Activated CD4-positive, alpha-beta T cell treated with anti-CD3 and anti-CD28 coated beads, Interleukin-2, amount 50 U/mL, for 24 hours (primary cell): ENCODE data around the gene PPP1R14B.

Experiments
- DNase-seq, 2 donors: peaks; one replicate each; pipeline ENCODE4 v3.0.0-alpha.2; 2020; ENCODE audit warnings: low read depth in 1 of 2, low spot score in 1 of 2

The PPP1R14B gene

GRCh38 chr11:64281957-64282770 is 35.4 kb upstream of the PPP1R14B start:
- DNase-seq: no peak

GRCh38 chr11:64278576-64279190 is 31.9 kb upstream of the PPP1R14B start:
- no peak for DNase-seq

- DNase-seq: no peak
These were observed 30.1 kb upstream of the PPP1R14B start for GRCh38 chr11:64276653-64277431.

- DNase-seq: no peak
These were observed 29.1 kb upstream of the PPP1R14B start for GRCh38 chr11:64275841-64276240.

- DNase-seq: no peak
These were observed 28.5 kb upstream of the PPP1R14B start for GRCh38 chr11:64275031-64275800.

GRCh38 chr11:64269540-64270220 is 22.9 kb upstream of the PPP1R14B start:
- DNase-seq: peak; percentile 97 to 99

- DNase-seq: peak in 1 of 2 donors; percentile 35
These were observed 22.3 kb upstream of the PPP1R14B start for GRCh38 chr11:64268893-64269539.

- DNase-seq: no peak
These were observed 21.5 kb upstream of the PPP1R14B start for GRCh38 chr11:64268025-64268892.

- DNase-seq: no peak
These were observed 20.6 kb upstream of the PPP1R14B start for GRCh38 chr11:64267207-64267945.

- DNase-seq: no peak
These were observed 19.6 kb upstream of the PPP1R14B start for GRCh38 chr11:64266339-64266738.

GRCh38 chr11:64265176-64266160 is 18.7 kb upstream of the PPP1R14B start:
- no peak for DNase-seq

- DNase-seq: no peak
These were observed 17.7 kb upstream of the PPP1R14B start for GRCh38 chr11:64264371-64264852.

GRCh38 chr11:64263947-64264317 is 17.2 kb upstream of the PPP1R14B start:
- DNase-seq: no peak

- DNase-seq: no peak
These were observed 16.5 kb upstream of the PPP1R14B start for GRCh38 chr11:64263021-64263946.

- no peak for DNase-seq
These were observed 15.7 kb upstream of the PPP1R14B start for GRCh38 chr11:64262271-64263002.
